Endothelial cell of umbilical vein (primary cell): ENCODE data around the gene LDHA. TPM values are rescaled to one million over a fixed set of nuclear protein-coding genes. Genes with fewer than 3 reads are reported as not detected.

ENCODE experiments used
- BruUV-seq: library from RNA; stranded (reverse); fragments of 400-500 nt; replicated peaks from 2 replicates; lab custom pipeline; 2021; lab: Mats Ljungman, UMichigan
- CTCF ChIA-PET: fragments of 300-600, 350-600 bp; sonication (Branson Sonifier 250); formaldehyde crosslinking; loops from one replicate; lab custom pipeline; 2021; ENCODE audit warnings: antibody characterized with exemption, inconsistent platforms; lab: Charles Lee
- POLR2A ChIA-PET: fragments of 300-600, 350-600 bp; sonication (Branson Sonifier 250); formaldehyde crosslinking; loops from one replicate; lab custom pipeline; 2021; ENCODE audit warnings: antibody characterized with exemption, inconsistent platforms; lab: Charles Lee
- DNase-seq: peaks from one replicate; pipeline ENCODE4 v3.0.0-alpha.2; 2011; ENCODE audit warnings: low read depth, low spot score
- FAIRE-seq: peaks from 2 replicates; lab custom pipeline; 2011; peaks lifted over from hg19 to GRCh38; lab: Jason Lieb, UNC
- H2AFZ ChIP-seq: 2 replicates; pipeline ENCODE4 v1.6.0; 2012; ENCODE audit warnings: low read depth, low read length, control low read depth, inconsistent platforms
- H3K27ac ChIP-seq: 2 replicates; pipeline ENCODE4 v1.5.1; 2011; ENCODE audit warnings: low read depth, mild to moderate bottlenecking, control low read depth, low read length, moderate library complexity; ENCODE audit not compliant: insufficient read depth
- H3K27me3 ChIP-seq, 2 experiments: 2 replicates each; pipeline versions ENCODE4 v1.6.0 to v1.6.1; 2011; ENCODE audit warnings: low read length in 2 of 2, mixed read lengths in 1 of 2; ENCODE audit not compliant: control insufficient read depth in 2 of 2, insufficient read depth in 2 of 2
- H3K36me3 ChIP-seq, 2 experiments: 2 replicates in 1 of 2; 3 replicates in 1 of 2; pipeline ENCODE4 v1.5.1; 2011; ENCODE audit warnings: low read length in 2 of 2, mild to moderate bottlenecking in 1 of 2, moderate library complexity in 1 of 2; ENCODE audit not compliant: control insufficient read depth in 2 of 2, insufficient read depth in 2 of 2; ENCODE audit errors: extremely low read depth in 1 of 2
- H3K4me1 ChIP-seq: 3 replicates; pipeline ENCODE4 v1.5.1; 2011; ENCODE audit warnings: mild to moderate bottlenecking, low read length; ENCODE audit not compliant: control insufficient read depth, insufficient read depth; ENCODE audit errors: extremely low read depth
- H3K4me2 ChIP-seq: 2 replicates; pipeline ENCODE4 v1.6.1; 2011; ENCODE audit warnings: low read length, control low read depth, mixed read lengths; ENCODE audit not compliant: insufficient read depth
- H3K4me3 ChIP-seq, 3 experiments: fragments of 200-600 bp in 1 of 3; sonication (generic), shearing (Covaris generic) in 1 of 3; replicated peaks in 1 of 3; 2 replicates each; pipeline ENCODE4 v1.5.1; 2011 to 2016; ENCODE audit warnings: control low read depth in 3 of 3, low read length in 3 of 3, mild to moderate bottlenecking in 2 of 3, inconsistent platforms in 1 of 3, low read depth in 1 of 3, moderate library complexity in 1 of 3; ENCODE audit not compliant: insufficient read depth in 1 of 3
- H3K79me2 ChIP-seq: 2 replicates; pipeline ENCODE4 v1.6.0; 2012; ENCODE audit warnings: low read length, inconsistent platforms; ENCODE audit not compliant: control insufficient read depth, insufficient read depth
- H3K9ac ChIP-seq: replicated peaks from 2 replicates; pipeline ENCODE3; 2011; ENCODE audit warnings: low read length, control low read depth; ENCODE audit not compliant: insufficient read depth; ENCODE audit errors: extremely low read depth
- H3K9me1 ChIP-seq: replicated peaks from 3 replicates; pipeline ENCODE4 v1.6.0; 2011; ENCODE audit warnings: mild to moderate bottlenecking, low read length; ENCODE audit not compliant: control insufficient read depth, insufficient read depth; ENCODE audit errors: extremely low read depth
- H3K9me3 ChIP-seq: replicated peaks from 2 replicates; pipeline ENCODE4 v1.5.1; 2012; ENCODE audit warnings: low read length, inconsistent platforms; ENCODE audit not compliant: control insufficient read depth, insufficient read depth
- H4K20me1 ChIP-seq: replicated peaks from 2 replicates; pipeline ENCODE3; 2011; ENCODE audit warnings: mild to moderate bottlenecking, low read length; ENCODE audit not compliant: control insufficient read depth, insufficient read depth; ENCODE audit errors: extremely low read depth
- CTCF ChIP-seq, 2 donors: IDR thresholded peaks; 1 replicate in 1 of 2; 2 replicates in 1 of 2; pipeline ENCODE4 v1.5.1; 2011; ENCODE audit warnings: low read length in 2 of 2, mild to moderate bottlenecking in 2 of 2, moderate library complexity in 2 of 2, control low read depth in 1 of 2, inconsistent platforms in 1 of 2, low read depth in 1 of 2; ENCODE audit not compliant: insufficient read depth in 1 of 2; ENCODE audit errors: extremely low read depth in 1 of 2
- EZH2 ChIP-seq: IDR thresholded peaks from 2 replicates; pipeline ENCODE4 v1.6.1; 2012; ENCODE audit warnings: borderline replicate concordance, low read depth, mild to moderate bottlenecking, moderate library complexity, low read length, inconsistent platforms; ENCODE audit not compliant: severe bottlenecking
- GATA2 ChIP-seq: IDR thresholded peaks from 2 replicates; pipeline ENCODE4 v1.7.0; 2011; ENCODE audit warnings: low read depth, mild to moderate bottlenecking, moderate library complexity, mixed read lengths, low read length; ENCODE audit not compliant: insufficient read length, insufficient read depth
- JUN ChIP-seq: IDR thresholded peaks from 2 replicates; pipeline ENCODE4 v1.6.1; 2011; ENCODE audit warnings: borderline replicate concordance, low read depth; ENCODE audit not compliant: insufficient read length, insufficient read depth
- MAX ChIP-seq: IDR thresholded peaks from 2 replicates; pipeline ENCODE4 v1.6.1; 2011; ENCODE audit not compliant: insufficient read depth, insufficient read length
- MYC ChIP-seq: IDR thresholded peaks from one replicate; pipeline ENCODE4 v1.6.1; 2011; ENCODE audit warnings: mild to moderate bottlenecking, low read depth, low read length
- POLR2A ChIP-seq: IDR thresholded peaks from 2 replicates; pipeline ENCODE4 v1.6.1; 2012; ENCODE audit warnings: low read depth, mild to moderate bottlenecking, control low read depth, low read length
- dilution Hi-C: fragments of 300-500 bp; cut with MboI; formaldehyde crosslinking; loops from one replicate; pipeline ENCODE4 v1.15.0; 2019; ENCODE audit warnings: low sequenced_read_pairs; ENCODE audit not compliant: extremely low pct_ligation_motif_present
- intact Hi-C: fragments of 100-400 bp; cut with micrococcal nuclease; formaldehyde crosslinking; loops from one replicate; pipeline ENCODE4 v1.10.0; 2022
- polyA plus RNA-seq, 4 experiments: library from polyadenylated mRNA; depleted of rRNA in 3 of 4; stranded (reverse) in 3 of 4; unstranded in 1 of 4; fragments of >200 nt; gene quantifications; 2 replicates each; pipeline versions ENCODE4 v1.2.1 to v1.2.3, GENCODE V29; 2011 to 2012; ENCODE audit warnings: missing spikeins in 1 of 4
- total RNA-seq: library from RNA; stranded (reverse); gene quantifications from 2 replicates; pipeline ENCODE4 v1.2.3, GENCODE V29; 2021

Gene LDHA
- total and polyA plus RNA-seq, 2 donors (not counting 3 experiments of a cell fraction or from before 2014, with no cell fraction given) = 265 to 537 TPM

GRCh38 chr11:18427240-18427639 is 32.9 kb downstream of the LDHA start:
- intact Hi-C loops (no loop called here), dilution Hi-C loops (no loop called here)
- Histone ChIP-seq H3K79me2 (no peaks in the 10 kb centered on the region), H3K9ac (no peak overlapping the region), H3K36me3 (no peaks in the 10 kb centered on the region), H3K27ac (no peak overlapping the region), H3K4me2 (no peak overlapping the region), H2AFZ (no peak overlapping the region), H3K4me1 (no peaks in the 10 kb centered on the region), H3K4me3 (no peak overlapping the region), H3K9me3 (no peaks in the 10 kb centered on the region), H4K20me1 (no peaks in the 10 kb centered on the region), H3K27me3 (no peaks in the 10 kb centered on the region), H3K9me1 (no peaks in the 10 kb centered on the region)
- no peak for TF ChIP-seq MAX
- TF ChIP-seq JUN = no peak
- TF ChIP-seq EZH2 = no peak
- no peak for TF ChIP-seq GATA2
- no peak for TF ChIP-seq MYC
- no peak for TF ChIP-seq CTCF (IDR thresholded peaks at IDR 0.05; ENCODE audit: extremely low read depth in 1 of 2, insufficient read depth in 1 of 2, low read depth in 1 of 2, low read length in 2 of 2)
- TF ChIP-seq POLR2A = no peak
- DNase-seq (no peak), FAIRE-seq (no peak)
- no TSS peak for BruUV-seq
- ChIA-PET CTCF (interaction anchor here (1.1 to 1.3 kb wide), 2 partner anchors 11 to 17 kb away, joined by 3 to 4 read pairs; no protein-coding TSS in a partner anchor), POLR2A (no interaction called here)
